ENCODE data around the gene RFNG.

DNA sequence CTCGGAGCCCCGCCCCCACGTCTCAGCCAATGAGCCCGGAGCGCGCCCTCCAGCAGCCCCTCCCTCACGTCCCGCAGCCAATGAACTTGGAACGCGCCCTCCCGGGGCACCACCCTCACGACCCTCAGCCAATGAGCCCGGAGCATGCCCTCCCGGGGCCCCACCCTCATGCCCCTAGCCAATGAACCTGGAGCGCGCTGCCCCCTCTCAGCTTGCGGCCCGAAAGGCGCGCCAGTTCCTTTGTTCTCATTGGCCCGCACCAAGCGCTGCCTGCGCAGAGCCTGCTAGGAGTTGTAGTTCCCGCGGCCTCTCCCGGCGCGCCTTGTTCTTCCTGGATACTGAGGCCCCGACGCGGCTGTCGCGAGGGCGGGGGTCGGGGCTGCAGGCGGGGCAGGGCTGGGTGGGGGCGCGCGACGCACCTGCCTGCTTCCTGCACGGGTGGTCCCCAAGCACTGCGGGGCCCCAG lies 28.6 kb downstream of the RFNG start, which contains the start of gene LRRC45:
- TF ChIP-seq, protein P1, sequence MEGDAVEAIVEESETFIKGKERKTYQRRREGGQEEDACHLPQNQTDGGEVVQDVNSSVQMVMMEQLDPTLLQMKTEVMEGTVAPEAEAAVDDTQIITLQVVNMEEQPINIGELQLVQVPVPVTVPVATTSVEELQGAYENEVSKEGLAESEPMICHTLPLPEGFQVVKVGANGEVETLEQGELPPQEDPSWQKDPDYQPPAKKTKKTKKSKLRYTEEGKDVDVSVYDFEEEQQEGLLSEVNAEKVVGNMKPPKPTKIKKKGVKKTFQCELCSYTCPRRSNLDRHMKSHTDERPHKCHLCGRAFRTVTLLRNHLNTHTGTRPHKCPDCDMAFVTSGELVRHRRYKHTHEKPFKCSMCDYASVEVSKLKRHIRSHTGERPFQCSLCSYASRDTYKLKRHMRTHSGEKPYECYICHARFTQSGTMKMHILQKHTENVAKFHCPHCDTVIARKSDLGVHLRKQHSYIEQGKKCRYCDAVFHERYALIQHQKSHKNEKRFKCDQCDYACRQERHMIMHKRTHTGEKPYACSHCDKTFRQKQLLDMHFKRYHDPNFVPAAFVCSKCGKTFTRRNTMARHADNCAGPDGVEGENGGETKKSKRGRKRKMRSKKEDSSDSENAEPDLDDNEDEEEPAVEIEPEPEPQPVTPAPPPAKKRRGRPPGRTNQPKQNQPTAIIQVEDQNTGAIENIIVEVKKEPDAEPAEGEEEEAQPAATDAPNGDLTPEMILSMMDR (IDR thresholded peaks at IDR 0.05) = no peak
- TF ChIP-seq POLR2A (IDR thresholded peaks at IDR 0.05) = no peak

Measured in right lobe of liver (tissue), 4 donors.